HG03565 (cell line): ENCODE data around the gene CNTNAP2.

Experiments
- ATAC-seq: cut with Tn5 transposase; IDR thresholded peaks from one replicate; pipeline ENCODE4 v1.9.1; 2021; ENCODE audit warnings: mild to moderate bottlenecking, moderate library complexity; ENCODE audit not compliant: unreplicated experiment

CNTNAP2 gene

DNA sequence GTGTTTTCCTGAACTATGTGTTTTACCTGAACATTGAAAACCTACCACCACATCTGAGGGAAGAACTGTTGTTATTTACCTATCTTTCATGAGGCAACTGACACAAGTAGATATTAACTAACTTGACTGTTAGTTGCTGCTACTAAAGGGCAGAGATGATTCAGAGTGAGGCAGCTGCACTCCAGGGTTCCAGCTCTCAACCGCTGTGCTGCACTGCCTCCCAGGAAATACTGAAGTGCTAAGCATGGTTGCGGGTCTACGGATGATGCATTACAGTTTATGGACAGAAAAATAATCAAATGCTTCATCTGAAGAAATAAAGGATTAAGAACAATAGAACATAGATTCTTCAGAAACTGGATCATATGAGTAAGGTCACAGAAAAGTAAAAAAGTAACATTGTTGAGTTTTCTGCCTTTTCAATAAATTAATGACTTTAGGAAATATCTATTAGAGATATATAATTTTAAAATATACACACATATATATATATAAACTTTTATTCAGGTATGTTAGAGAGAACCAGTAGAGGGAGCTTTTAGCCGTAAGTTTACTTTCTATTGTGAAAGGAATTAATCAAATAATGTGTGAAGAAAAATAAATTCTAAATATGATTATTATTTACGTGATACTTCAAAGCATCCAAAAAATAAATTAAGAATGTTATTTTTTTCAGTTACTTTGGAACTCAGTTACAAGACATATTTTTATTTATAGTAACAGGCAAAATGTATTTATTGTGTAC lies 620.0 kb downstream of the CNTNAP2 start:
- no peak for ATAC-seq

DNA sequence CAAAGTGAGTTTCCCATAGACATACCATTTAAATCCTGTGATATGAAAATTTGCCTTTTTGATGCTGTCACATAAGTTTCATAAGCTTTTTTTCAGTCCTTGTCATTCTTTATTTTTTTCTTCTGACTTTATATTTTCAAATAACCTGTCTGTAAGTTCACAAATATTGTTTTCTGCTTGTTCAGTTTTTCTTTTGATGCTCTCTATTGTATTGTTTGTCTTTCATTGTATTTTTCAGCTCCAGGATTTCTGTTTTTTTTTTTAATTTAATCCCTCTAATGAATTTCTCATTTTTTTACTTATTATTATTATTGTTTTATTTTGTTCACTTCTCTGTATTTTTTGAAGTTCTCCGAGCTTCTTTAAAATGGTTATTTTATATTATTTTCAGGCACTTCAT lies 623.4 kb downstream of the CNTNAP2 start:
- ATAC-seq, result no peak

DNA sequence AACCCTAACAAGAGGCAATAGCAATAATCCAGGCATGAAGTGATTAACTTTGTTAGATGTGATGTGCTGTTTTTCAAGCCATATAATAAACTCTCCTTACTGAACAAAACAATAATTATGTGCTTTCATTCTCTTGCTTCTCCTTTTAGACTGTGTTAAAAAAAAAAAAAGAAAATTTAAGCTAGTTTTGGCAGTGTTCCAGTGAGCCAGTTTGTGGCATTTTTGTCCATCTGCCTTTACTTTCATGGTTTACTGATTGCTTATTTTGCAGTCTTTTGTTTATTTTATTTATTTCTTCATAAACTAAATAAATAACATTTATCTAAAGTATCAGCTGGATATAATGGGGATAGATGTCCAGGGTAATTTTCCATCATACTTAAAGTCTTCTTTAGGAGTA lies 625.3 kb downstream of the CNTNAP2 start:
- no peak for ATAC-seq

DNA sequence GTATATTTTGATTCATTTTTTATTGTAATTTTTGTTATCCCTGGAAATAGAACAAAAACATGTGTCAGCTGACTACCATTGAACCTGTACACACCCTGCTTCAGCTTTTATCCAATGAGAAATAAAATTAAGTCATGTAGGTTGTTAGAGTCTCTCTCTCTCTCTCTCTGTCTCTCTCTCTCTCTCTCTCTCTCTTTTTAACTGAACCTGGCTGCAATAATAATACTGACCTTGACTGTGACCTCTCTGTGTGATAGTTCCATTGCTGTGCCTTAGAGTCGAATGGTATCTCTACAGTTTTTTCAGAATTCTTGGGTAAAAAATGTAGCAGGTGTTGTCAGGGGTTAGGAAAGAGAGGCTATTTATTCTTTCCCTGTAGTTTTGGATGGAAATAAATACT lies 637.8 kb downstream of the CNTNAP2 start:
- ATAC-seq, result no peak

DNA sequence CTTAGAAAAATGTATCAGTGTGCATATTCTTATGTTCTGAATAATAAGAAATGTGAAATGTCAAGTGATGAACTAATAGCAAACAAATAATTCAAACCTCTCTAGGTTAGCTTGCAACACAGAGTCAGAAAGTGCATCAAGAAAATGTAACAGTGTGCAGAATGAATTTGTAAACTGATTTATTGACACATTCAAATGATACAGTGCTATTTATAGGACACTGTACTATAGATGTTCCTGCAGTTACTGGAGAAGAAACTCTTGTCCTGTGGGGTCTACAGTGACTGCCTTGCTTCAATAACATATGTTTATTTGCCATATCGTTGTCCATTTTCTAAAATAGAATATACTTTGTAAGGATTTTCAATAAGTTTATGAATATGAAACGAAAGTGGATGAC lies 639.0 kb downstream of the CNTNAP2 start:
- ATAC-seq, result no peak

DNA sequence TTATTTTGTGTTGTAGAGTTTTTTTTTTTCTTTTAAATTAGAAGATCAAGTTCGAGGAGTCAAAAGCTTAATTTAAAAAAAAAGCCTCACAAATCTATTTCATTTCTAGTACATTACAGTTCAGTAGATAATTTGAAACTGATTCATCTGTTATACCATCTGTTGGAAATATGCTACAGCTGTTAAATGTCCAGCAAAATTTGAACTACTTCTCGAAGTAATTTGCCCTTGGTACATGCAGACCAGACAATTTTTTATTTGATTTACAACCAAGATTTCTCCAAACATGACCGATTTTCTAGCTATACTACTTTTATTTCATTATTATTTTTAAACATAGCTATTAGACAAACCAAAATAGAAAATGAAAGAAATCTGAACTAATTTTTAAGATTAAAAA lies 647.9 kb downstream of the CNTNAP2 start:
- no peak for ATAC-seq

DNA sequence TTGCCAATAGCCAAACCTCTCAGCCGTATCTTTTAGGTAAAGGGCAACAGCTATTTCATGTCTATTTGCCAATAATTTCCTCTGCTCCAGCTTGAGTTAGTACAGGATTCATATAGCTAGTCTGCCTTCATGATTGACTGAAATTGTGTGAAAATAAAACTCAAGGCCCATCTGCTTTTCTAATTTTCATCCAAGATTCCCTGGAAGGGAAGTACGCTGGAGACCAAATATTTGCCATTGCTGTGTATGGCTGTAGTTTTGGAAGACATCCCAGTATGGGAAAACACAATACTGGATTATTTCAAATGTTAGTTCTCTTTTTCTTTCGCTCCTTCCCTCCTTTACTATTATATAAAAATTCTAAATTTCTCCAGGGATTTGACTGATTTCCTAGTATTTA lies 652.4 kb downstream of the CNTNAP2 start:
- no peak for ATAC-seq

DNA sequence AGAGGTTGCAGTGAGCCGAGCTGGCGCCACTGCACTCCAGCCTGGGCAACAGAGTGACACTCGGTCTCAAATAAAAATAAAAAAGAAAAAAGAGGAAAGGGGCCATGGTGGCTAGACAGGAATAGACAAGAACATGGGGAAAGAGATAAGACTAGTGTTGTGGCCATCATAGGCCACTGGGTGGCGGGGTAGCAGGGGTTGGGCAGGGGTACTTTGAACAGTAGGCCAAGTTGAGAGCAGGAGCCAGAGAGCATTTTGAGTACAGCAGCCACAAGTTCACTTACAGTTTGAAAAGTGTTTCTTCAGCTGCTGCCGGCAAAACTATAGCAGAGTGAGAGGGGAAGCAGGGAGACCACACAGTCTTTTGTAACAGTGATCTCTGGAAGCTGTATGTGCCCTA lies 656.0 kb downstream of the CNTNAP2 start:
- ATAC-seq, result no peak

DNA sequence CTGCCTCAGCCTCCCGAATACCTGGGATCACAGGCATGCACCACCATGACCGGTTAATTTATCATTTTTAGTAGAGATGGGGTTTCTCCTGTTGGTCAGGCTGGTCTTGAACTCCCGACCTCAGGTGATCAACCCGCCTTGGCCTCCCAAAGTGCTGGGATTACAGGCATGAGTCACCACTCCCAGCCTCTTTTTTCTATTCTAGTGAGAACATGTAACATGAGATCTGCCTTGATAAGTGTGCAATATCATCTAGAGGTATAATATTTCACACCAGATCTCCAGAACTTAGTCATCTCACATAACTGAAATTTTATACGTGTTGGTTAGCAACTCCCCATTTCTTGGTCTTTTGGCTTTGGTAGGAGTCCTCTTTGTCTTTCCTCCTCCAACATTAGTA lies 656.9 kb downstream of the CNTNAP2 start:
- no peak for ATAC-seq

DNA sequence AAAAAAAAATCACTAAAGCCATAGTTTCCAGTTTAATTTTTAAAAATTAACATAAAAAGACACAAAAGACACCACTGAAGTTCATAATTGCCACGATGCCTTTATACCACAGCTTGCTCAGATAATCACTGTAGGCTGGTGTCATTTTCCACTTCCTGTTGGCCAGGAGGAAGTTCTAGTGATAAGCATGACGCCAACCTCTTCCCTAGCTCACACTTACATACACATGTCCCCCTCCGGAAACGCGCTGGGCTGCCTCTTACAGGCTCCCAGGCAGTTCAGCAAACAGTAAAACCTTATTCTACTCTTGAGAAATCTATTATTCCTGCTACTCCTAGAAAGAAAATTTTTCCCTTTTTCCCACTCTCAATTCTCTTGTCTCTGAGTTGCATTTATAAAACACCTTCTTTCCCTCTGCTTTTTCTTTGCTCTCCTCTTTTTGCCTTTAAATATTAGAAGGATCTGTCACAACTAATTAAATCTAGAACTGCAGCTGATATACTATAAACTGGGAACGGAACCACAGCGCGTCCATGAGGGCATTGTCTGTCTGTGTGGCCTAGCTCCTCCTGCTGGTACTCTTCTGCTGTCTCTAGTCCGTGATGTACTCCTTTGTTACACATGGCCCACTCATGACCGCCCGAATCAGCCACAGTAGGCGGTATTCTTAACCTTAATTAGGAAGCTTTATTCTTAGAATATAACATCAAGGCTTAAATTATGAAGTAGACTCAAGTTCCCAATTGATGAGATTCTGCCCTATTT lies 664.9 kb downstream of the CNTNAP2 start:
- no peak for ATAC-seq

DNA sequence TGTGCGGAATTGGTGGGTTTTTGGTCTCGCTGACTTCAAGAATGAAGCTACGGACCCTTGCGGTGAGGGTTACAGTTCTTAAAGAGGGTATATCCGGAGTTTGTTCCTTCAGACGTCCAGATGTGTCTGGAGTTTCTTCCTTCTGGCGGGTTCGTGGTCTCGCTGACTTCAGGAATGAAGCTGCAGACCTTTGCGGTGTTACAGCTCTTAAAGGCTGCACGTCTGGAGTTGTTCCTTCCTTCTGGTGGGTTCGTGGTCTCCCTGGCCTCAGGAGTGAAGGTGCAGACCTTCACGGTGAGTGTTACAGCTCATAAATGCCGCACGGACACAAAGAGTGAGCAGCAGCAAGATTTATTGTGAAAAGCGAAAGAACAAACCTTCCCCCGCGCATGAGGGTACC lies 670.7 kb downstream of the CNTNAP2 start:
- ATAC-seq, result no peak

DNA sequence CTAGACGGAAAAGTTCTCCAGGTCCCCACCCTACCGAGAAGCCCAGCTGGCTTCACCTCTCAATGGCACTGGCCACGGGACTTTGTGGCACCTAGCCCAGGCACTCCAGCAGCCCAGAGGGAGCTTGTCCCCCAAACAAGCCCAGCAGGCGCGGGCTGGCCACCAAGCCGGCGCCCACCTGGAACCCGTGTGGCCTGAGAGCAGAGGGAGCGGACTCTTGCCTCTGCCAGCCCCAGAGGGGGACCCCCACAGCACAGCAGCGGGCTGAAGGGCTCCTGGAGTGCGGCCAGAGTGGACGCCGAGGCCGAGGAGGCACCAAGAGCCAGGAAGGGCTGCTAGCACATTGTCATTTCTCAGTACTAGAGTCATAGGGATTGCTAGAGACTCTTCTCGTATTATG lies 671.4 kb downstream of the CNTNAP2 start:
- ATAC-seq, result no peak

DNA sequence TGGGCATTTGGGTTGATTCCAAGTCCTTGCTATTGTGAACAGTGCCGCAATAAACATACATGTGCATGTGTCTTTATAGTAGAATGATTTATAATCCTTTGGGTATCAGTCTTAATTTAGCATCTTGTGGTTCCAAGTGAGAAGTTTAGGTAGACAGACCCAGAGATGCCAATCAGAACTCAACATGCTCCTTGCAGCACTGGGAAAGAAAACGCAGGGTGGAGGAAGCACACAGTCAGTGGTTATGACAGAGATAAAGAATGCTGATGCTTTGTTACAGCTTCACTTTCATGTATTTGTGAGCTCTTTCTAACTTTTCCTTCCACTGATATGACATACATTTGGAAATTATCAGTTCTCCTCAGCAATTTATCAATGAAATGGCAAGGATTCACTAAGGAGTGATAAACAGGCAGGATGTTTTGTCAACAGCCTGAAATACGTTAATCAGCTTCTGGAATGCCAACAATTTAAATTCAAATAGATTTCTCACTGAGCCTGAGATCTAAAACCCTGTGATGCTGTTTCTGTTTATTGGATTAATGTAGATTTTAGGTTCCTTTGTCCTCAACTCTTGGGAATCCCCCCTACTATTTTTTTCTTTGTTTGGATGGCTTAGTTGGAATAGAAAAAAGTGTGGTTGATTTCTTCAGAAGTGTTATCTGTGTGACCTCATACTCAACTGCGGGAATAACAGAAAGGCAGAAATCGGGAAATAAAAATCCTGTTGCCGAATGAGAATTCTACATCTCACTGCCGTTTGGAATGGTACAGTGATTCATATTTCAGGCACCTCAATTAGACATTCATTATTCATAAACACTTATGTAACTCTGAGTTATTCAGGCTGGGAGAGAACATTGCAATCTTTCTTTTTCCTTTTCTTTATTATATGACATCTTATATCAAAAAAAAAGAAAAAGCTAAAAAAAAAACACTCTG lies 675.0 kb downstream of the CNTNAP2 start:
- no peak for ATAC-seq

DNA sequence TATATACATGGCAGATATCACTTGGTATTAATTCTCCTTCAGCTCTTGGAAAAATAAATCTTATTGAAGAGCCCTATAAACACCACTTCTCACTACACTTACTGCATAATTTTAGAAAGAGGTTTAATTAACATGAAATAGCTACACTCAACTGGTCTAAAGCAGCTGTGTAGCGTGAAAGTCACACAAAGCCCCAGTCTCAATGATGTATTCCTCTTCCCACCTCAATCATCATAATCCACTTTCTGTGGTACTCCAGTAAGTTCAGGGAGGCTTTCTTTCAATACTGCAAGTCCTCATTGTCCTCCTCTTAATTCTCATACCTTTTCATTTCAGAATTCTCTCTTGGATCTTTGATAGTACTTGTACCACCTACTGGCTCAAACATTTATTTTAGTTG lies 688.0 kb downstream of the CNTNAP2 start:
- no peak for ATAC-seq

DNA sequence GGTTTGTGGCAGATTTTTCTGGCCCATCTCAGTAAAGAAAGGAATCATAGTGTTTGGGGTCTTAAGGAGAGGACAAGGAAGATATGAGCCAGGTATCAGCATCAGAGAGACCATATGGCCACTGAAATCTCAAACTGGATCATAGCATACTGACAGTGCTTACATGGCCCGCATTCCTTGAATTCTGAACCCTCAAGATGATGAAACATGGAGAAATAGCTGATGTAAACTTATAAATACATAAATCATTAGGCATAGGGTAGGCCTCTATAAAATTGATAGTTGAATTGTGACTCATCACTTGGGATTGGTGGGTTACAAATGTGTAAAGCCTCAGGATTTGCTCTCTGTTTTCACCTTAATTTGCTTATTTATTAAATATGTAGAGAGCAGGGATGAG lies 688.5 kb downstream of the CNTNAP2 start:
- no peak for ATAC-seq

DNA sequence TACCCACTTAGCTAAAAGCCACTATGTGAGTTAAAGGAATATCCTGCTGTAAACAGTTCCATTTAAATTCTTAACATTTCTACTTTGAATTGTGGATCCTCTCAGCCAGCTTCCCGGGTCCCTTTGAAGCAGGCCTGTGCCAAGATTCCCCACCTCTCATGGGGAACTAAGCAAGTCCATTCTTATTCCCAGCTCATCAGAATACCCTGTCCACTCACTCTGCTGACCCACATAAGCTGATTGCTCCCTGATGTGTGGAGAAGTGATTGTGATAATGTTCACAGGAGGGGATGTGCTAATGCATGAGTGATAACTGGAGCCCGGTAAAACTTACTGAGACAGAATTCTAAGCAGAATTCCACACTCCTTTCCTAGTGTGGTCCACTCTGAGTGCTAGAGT lies 709.7 kb downstream of the CNTNAP2 start:
- ATAC-seq, result no peak

DNA sequence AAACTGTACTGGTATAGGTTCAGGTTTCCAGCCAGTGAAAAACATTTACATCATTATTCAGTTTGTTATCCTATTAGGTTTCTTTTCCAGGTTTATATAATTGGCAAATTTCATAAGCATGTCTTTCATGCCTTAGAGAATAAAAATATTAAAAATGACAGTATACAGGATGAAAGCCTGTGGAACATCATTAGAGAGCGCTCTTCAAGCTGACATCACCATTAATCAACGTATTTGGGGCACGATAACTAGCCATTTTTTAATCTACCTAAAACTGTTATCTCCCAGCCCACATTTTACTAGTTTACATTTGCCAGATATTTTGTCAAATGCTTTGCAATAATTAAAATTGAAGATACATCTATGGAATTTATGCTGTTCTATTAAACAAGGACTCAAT lies 714.1 kb downstream of the CNTNAP2 start:
- ATAC-seq, result no peak

DNA sequence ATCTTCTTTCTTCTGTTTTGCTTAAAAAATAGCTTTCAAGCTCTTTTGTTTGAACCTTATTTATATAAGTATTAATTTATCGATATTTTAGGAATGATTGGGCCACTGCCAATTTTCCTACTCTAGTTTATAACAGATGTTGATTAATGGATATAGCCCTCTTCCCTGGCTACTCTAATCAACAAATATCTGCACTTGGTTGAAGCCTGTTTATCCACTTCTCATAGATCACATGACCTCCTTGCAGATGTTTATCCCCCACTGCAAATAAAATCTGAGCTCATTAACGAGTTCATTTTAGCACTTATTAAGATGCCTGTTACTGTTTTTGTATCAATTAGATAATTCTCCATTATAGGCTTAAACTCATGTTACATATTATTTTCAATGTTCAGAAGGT lies 715.3 kb downstream of the CNTNAP2 start:
- no peak for ATAC-seq

DNA sequence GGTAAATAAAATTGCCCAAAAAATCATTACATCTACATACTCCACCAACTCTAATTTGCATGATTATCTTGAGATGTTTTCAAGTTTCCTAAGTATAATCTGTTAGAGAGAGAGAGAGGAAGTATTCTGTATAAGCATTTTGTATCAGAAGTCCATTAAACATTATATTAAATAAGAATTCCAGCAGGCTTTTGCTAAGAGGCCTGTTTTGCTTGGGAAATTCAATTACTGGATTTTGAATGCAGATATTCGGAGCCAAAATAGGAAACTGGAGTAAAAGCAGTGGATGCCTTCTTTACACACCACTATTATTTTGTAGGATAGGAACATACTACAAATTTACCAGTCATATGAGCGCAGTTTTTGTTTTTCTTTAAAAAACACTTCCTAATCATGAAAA lies 727.8 kb downstream of the CNTNAP2 start:
- no peak for ATAC-seq

DNA sequence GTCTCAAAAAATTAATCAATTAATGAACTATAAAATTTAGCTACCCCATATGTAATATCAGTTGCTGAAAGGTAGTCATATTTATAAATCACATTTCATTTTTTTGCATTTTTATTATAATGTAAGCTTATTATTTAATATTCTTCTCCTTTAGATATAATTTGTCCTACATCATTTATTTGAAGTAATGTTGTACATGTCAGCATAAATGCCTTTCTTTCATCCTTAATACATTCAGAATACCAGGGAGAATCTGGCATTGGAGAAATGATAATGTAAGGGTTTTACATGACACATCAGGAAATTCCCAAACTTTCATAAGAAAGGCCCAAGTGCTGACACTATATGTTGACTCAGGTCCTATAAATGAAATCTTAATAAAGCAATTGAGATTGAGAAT lies 742.1 kb downstream of the CNTNAP2 start:
- ATAC-seq, result no peak

DNA sequence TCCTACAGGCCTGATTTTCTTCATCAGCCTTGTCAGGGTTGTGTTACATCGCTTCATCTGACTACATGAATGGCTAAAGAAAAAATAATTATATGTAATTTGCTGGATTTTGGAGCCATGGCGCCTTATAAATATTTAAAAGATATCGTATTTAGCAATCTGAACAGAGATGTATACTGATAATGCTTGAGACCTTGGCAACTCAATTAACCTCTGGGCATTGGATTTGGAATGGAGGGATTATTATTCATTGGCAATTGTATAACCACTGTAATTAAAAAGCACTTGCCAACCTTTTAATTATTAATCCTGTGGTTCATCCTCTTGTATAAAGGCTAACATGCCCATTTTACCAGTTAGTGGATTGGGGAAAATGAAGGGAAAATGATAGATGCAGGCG lies 745.1 kb downstream of the CNTNAP2 start:
- no peak for ATAC-seq

DNA sequence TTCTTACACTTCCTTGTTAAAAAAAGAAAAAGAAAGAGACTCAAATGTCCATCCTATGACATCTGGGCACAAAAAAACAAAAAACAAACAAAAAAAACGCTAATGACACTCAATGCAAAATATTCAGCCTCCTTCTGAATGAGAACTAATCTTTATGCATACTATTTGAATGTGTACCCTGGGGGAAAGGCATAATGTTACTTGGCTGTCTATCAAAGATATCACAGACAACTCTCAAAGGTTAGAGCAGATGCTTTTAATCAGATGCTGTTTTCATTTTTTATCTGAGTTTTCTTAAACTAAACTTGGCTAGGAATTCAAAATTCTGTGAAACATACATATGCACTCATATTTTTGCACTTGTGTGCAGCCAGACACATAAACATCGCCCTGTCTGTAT lies 745.8 kb downstream of the CNTNAP2 start:
- no peak for ATAC-seq
